Fibroblast of the aortic adventitia (primary cell): ENCODE measurements around the gene ELMO2. TPM values are rescaled to one million over a fixed set of nuclear protein-coding genes. Genes with fewer than 3 reads are reported as not detected.

ENCODE experiments used
- DNase-seq: peaks from one replicate; pipeline ENCODE4 v3.0.0-alpha.2; 2010; ENCODE audit warnings: low read depth
- H3K4me3 ChIP-seq: 2 replicates; pipeline ENCODE4 v1.5.1; 2011; ENCODE audit warnings: low read depth, mild to moderate bottlenecking, control low read depth, low read length, moderate library complexity
- total RNA-seq: library from RNA; depleted of rRNA; stranded (reverse); fragments of >200 nt; gene quantifications from 2 replicates; pipeline ENCODE4 v1.2.3, GENCODE V29; 2012; ENCODE audit warnings: low replicate concordance
- TF ChIP-seq, protein P1 (sequence below): IDR thresholded peaks from 2 replicates; pipeline ENCODE4 v1.5.1; 2011; ENCODE audit warnings: mild to moderate bottlenecking, low read length, control low read depth, inconsistent platforms; ENCODE audit not compliant: insufficient read depth

The ELMO2 gene
- total RNA-seq, 1 donor = 48.2 TPM

DNA sequence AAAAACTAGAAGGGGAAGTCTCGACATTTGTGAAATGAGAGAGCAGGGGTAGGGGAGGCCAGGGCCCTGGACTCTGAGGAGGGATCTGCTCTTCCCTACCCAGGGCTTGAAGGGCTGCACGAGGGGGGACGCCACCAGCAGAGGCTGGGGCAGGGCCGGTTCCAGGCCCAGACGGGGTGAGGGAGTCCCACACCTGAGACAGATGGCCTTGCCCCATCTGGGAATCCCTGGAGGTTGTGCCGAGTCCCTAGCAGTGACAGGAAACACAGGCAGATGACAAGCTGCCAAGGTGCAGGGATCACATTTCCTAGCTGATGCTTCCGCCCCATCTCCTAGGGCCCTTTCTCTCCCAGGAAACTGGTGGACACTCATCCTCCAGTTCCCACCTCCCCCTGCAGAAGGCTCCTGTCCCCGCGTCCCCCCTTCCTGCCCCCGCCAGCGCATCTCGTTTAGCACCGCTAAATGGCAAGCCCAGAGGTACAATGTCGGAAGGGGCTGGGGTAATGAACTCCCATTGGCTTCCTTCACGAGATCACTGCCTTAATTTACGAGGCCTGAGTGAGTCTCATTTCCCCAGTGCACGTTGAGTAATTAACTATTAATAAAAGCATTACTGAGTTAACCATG, 63.0 kb downstream of the ELMO2 start:
- DNase-seq = no peak
- TF ChIP-seq, protein P1, sequence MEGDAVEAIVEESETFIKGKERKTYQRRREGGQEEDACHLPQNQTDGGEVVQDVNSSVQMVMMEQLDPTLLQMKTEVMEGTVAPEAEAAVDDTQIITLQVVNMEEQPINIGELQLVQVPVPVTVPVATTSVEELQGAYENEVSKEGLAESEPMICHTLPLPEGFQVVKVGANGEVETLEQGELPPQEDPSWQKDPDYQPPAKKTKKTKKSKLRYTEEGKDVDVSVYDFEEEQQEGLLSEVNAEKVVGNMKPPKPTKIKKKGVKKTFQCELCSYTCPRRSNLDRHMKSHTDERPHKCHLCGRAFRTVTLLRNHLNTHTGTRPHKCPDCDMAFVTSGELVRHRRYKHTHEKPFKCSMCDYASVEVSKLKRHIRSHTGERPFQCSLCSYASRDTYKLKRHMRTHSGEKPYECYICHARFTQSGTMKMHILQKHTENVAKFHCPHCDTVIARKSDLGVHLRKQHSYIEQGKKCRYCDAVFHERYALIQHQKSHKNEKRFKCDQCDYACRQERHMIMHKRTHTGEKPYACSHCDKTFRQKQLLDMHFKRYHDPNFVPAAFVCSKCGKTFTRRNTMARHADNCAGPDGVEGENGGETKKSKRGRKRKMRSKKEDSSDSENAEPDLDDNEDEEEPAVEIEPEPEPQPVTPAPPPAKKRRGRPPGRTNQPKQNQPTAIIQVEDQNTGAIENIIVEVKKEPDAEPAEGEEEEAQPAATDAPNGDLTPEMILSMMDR = no peak
- H3K4me3 ChIP-seq = no peak overlapping the region

DNA sequence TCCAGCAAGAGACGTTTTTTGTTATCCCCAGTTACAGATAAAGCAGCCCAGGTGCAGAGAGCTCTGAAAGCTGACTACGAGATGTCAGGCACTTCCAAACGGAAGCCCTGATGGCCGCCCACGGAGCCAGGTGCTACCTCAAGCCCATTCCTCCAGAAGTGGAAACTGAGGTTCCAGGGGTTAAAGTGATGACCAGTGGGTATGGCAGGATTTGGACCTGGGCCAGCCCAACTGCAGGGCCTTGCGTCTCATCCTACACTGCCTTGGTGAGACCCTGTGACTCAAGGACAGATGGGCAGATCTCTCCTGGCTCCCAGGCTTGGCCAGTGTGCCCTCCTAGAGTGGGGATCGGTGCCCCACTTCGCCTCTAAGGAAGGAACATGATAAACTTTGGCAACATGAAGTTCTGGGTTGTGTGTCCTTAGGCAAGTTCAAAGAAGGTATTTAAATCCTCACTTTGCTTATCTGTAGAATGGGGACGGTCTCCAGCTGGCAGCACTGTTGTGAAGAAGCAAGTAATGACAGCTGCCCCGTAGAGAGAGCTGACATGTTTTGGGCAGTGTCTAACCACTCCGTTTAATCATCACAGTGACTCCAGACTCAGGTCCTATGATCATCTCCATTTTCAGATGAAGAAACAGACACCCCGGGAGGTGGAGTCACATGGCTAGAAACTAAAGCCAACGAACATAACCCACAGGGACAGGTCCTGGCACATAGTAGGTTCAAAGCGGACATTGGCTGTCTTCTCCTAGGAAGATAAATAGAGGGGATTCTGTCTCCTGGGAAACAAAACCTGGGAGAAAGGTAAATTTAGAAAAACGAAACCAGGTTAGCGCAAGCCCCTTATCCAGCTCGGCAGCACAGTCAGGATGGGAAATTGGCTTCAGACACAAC, 63.7 kb downstream of the ELMO2 start:
- DNase-seq = no peak
- no peak overlapping the region for H3K4me3 ChIP-seq
- TF ChIP-seq, protein P1 = no peak

DNA sequence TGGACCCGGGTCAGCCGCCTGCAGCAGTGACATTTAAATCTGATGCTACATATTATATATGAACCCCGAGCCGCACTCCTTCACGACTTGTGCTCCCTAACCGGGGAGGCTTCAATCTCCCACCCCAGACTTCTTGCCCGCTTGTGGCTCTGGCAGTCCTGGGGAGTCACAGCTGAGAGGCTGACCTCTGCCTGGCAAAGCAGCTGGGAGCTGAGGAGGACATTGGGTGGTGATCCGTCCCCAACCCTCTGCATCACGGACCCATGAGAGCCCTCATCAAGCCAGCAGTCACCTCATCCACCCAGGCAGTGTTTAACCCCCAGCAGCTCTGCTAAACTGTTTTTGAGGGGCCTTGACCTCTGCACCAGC, 64.4 kb downstream of the ELMO2 start:
- TF ChIP-seq, protein P1 = no peak
- DNase-seq = no peak
- no peak overlapping the region for H3K4me3 ChIP-seq

GRCh38 chr20:46341074-46342009, 65.1 kb downstream of the ELMO2 start:
- TF ChIP-seq, protein P1 = no peak
- DNase-seq = no peak
- no peak overlapping the region for H3K4me3 ChIP-seq

DNA sequence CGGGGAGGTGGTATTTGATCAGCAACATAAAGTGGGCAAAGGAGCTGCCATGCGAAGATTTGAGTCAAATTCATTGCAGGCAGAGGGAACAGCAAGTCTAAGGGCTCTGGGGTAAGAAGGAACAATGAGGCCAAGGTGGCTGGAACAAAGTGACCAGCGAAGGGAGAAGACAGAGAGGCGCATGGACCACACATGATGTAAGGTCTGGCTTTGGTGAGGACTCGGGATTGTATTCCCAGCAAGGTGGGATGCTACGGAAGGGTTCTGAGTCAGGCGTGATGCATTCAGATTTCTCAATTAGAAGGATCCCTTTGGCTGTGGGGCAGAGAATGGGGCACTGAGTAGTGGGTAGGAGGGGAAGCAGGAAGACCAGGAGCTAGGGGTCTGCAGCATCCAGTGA, 67.4 kb downstream of the ELMO2 start:
- TF ChIP-seq, protein P1 = no peak
- DNase-seq = no peak
- no peak overlapping the region for H3K4me3 ChIP-seq

DNA sequence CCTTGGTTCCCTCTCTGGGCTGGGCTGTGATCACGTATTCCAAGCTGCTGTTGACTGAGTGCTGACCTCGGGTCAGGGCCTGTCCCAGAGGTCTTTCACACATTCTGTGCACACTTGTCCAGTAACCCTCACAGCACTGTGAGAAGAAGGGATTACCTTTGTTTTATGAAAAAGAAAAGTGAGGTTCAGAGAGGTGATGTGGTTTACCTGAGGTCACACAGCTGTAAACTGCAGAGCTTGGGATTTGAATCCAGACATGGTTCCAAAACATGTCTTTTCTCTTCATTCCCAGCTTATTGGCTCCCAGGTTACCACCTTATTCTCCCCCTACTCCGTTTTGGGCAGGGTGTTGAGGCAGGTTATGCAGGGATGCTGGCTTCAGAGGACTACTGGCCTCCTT, 69.7 kb downstream of the ELMO2 start:
- no peak for DNase-seq
- H3K4me3 ChIP-seq = no peak overlapping the region
- TF ChIP-seq, protein P1 = no peak
